Stimulated activated CD4-positive, alpha-beta T cell treated with anti-CD3 and anti-CD28 coated beads, TNF-alpha, amount 100 ng/mL, for 48 hours (primary cell): ENCODE data around the gene FBRSL1.

ENCODE experiments used
- DNase-seq, 3 donors: peaks; one replicate each; pipeline ENCODE4 v3.0.0-alpha.2; 2020; ENCODE audit warnings: low read depth in 3 of 3

The FBRSL1 gene

DNA sequence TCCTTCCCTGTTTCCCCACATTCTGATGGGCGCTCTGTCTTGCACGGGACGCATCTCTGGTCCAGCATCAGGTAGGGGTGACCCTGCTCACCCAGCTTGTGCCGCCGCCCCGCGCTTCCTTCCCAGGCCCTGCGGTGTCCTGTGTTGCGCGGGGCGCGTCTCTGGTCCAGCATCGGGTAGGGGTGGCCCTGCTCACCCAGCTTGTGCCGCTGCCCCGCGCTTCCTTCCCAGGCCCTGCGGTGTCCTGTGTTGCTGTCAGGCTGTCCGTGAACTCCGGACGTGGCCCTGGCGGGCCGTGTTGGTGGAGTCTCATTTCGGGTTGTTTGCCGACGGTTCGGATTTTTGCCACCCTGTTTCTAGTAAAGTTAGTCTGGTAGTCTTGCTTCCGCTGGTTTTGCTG, 6.8 kb downstream of the FBRSL1 start:
- no peak for DNase-seq

DNA sequence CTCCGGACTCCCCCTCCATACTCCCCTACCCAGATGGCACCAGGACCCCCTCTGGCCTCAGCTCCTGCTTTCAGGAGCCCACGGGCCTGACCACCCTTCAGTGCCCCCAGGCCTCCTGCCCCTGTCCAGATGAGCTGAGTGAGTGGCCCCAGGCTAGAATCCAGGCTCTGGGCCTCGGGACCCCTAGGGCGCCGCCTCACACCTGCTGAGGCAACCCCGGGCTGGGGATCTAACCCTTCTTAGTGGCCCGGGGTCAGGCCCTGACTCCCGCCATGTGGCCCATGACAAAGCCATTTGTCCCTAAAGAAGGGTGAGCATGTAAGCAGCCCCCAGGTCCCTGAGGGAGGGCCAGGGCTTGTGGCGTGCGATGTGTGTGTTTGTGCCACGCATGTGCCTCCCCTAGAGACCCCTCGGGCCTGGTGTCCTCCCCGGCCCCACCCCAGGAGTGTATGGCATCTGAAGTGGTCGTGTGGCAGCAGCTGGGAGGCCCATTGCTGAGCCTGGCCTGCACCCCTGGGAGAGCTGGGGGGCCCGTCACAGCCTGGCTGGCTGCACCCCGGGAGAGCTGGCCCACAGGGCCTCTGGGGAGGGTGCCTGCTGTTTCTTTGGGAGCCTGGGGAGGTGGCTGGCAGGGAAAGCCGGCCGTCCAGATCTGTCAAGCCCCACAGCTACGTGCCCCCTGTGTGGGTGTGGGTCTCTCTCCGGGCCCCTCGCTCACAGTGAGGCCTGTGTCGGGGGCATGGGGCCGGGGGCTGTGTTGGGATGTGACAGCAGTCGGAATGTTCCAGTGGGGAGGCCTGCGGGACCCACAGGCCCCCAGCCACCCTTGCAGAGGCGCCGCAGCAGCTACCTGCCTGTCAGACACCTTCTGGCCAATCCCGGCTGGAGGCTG, 7.8 kb downstream of the FBRSL1 start:
- no peak for DNase-seq

DNA sequence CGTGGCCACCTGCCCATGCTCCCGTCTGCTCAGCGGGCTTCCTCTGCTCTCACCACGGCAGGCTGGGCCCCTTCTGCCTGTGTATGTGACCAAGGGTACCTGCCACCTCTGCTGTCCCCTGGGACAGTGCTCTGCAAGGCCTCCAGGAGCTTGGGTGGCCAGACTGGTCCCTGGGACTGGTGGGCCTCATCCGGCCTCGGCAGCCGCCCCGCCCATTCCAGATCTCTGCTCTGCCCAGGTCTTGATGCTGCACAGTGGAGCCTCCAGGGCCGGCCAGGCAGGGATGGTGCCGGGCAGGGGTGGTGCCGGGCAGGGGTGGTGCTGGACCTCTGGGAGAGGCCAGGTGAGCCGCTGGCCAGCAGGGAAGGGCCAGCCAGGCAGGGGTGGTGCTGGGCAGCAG, 9.0 kb downstream of the FBRSL1 start:
- no peak for DNase-seq

DNA sequence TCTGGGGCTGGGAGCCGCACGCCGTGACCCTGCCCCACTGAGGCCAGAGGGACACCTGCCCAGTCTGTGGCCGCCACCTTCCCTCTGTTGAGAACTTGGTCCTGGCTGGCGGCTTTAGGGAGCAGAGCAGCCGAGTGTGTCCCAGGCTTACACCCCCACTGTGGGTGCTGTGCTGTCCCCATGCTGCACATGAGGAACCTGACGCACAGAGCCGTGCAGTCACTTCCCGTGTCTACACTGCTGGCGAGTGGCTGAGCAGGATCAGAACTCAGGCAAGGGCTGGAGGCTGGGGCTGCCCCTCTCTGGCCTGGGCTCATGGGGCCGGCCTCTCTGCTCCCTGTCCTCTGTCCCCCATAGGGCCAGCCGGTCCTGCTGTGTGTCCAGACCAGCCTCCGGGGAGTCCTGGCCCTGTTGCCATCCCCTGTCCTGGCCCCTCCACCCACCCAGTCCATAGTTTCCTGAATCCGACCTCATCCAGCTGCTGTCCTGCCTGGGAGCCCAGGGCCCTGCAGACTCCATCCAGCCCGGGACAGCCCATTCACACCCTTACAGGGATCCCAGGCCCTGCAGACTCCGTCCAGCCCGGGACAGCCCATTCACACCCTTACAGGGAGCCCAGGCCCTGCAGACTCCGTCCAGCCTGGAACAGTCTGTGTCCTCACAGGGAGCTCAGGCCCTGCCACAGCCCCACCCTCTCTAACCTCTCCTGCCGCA, 10.3 kb downstream of the FBRSL1 start:
- DNase-seq, result no peak

DNA sequence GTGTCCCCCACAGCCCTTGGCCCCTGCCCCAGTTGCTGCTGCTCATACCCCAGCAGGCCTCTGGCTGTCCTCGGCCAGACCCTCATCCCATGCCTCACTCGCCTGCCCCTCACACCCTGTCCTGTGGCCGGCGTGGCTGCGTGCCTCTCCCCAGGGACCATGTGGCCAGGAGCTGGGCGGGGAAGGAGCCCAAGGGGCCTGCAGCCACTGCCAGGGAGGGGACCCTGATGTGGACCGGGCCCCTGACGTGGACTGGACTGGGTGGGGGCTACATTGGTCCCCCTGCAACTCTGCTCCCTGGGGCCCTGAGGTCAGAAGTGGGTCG, 10.9 kb downstream of the FBRSL1 start:
- DNase-seq, result no peak

DNA sequence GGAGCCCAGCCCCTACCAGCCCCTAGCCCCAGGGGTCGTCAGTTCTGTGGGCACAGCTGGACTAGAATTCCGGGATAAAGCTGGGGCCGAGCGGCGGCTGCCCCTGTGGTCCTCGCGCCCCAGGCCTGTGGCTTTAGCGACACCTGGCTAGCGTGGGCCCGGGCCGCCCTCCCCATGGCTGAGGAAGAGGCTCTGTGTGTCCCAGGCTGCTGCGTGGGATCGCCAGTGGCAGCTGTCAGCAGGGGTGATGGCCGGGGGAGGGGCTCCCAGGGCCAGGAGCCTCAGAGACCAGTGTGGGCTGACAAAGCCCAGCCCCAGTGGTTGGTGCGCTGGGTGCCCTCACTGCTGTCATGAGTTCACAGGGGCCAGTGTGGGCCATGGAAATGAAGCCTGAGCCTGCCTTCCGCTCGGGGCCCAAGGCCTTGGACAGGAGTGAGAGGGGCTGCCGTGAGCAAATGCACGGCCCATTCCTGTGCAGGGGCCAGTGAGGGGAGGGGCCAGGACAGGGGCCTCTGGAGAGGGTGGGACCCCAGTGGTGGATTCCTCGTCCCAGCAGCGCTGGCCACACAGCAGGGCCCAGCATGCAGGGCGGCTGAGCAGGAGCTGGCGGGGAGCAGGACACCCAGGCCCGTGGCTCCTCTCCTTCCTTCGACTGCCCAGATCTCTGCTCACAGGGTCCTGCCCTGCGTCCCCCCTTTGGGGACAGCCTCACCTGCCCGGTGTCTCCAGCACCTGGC, 11.4 kb downstream of the FBRSL1 start:
- no peak for DNase-seq

DNA sequence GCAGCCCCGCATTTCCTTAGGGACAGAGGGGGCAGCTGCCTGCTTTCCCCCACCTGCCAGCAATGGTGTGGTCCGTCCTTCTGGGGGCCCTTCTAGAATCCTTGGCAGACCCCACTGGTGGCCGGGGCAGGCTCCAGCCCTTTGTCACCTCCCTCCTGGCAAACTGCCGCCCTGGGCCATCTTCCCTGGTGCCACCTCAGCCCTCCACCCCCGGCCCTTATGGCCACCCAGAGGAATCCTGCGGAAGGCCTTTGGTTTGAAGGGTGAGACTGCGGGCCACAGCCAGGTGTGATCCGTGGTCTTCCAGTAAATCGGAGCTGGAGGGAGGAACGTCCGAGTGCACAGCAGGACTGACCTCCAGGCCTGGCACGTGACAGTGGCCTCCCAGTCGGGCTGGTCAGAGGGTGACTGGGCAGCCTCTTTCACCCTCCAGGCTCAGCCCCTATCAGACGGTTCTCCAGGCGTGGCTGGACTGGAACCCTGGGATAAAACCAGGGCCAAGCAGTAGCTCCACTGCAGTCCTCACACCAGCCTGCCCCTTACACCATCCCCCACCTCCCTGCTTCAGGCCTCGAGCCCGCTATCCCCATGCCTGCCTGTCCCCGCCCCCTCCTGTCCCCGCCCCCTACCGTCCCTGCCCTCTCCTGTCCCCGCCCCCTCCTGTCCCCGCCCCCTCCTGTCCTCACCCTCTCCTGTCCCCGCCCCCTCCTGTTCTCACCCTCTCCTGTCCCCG, 12.4 kb downstream of the FBRSL1 start:
- DNase-seq, result no peak

DNA sequence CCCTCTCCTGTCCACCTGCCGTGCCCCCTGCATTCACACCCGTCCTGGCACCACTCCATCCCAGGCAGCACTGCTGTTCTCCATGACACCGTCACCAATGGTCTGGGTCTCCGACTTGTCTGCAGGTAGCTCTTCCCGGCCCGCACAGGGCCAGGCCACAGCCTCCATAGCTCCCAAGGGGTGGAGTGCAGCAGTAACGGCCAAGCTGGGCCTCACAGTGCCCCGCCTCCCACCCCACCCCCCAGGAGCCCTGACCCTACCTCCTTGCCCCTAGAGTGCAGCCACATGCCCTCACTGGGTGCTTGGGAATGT, 12.9 kb downstream of the FBRSL1 start:
- no peak for DNase-seq

DNA sequence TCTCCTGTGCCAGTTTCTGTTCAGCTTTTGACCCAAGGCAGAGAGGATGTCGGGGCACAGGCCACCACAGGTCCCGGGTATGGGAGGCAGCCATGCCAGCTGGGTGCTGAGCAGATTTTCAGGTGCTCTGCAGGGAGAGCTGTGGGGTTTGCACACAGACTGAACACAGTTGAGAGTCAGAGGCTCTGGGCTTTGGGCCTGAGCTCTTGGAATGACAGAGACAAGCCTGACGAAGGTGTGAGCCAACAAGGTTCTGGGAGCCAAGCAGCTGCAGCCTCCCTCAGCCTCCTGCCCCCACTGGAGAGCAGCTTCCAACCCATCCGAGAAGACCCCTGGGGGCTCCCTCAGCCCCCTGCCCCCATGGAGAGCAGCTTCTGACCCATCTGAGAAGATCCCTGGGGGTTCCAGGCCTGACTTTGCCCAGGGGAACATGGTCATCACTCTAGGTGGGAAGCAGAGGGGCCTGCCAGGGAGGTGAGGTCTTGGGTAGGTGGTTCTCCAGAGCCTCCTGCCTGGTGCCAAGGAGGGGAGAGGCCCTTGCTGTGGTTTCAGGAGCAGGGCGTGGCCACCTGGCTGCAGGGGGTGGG, 13.8 kb downstream of the FBRSL1 start:
- no peak for DNase-seq

DNA sequence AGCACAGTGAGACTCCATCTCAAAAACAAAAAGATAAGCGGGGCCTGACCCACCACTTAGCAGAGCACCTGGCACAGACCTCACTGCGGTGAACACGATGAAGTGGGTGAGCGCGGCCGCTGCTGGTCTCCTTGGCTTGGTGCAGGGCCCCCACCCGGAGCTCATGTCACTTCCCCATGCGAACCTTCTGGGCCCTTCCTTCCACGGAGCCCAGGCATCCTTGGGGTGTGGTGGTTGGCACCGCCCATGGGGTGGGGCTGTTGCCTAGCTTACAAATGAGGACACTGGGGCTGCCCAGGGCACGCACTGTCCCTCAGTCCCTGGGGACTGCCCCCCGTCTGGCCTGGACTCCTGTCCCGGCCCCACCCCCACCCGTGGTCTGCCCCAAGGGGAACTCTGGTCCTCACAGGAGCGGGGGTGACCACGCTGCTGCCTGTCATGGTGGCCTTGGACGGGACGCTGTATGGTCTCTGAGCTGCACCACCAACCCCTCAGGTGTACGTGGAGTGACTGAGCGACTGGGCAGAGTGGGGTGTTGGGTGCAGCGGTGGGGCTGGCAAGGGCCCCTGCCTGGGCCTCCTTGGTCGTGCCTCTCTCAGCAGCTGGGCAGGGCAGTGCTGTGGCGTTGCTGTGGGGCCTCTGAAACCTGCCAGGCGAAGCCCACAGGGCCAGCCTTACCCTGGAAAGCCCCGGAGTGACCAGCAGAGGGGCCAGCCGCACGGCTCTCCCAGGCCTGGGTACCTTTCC, 15.3 kb downstream of the FBRSL1 start:
- DNase-seq, result no peak

DNA sequence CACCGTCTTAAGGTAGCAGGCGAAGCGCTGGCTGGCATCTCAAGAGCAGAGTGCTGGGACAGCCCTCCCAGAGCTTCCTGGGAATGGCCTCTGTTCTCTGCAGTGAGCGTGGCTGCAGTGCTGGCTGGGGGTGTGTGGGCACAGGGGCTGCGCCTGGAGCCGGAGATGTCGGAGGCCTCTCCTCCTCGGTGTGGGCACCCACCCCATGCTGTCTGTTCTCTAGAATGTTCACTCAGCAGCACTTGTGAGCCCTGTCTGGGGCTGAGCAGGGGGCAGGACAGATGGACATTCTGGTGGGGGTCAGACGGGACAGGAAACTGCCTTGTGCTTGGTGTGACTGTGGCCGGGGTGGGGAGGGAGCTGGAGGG, 15.9 kb downstream of the FBRSL1 start:
- no peak for DNase-seq

DNA sequence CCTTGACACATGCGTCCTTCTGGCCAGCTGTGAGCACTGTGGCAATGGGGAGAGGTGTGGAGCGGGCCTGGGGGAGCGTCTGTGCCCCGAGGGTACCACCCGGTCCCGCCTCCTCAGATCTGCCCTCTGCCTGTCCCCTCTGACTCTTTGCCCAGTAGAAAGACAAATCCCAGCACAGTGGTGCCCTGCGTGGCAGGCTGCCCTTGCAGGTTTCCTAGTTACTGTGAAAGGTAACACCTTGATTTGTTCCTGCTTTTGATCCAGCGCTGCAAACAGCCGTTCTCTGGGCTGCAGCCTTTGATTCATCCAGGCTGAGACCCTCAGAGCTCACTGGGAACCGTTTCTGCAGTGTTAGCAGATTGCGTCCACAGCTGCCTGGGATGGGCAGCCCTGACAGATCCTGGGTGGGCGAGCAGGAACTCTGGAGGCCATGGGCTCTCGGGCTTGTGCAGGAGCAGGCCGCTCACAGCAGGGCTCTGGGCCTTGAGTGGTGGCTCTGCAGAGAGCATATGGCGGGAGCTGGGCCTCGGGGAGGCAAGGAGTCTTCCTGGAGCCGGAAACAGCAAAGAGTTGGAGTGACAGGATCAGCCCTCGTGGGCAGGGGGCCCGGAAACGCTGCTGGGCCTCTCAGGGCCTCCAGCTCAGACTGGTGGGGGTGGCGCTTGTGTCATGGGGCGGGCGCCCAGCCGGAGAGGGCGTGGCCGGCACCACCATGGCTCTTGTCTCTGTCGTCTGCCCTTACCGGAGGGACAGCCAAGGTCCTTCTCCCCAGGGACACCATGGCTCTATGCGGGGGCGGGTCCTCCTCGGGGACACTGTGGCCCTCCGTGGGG, 16.6 kb downstream of the FBRSL1 start:
- DNase-seq, result peak; percentile 41 to 58 (median 52)

DNA sequence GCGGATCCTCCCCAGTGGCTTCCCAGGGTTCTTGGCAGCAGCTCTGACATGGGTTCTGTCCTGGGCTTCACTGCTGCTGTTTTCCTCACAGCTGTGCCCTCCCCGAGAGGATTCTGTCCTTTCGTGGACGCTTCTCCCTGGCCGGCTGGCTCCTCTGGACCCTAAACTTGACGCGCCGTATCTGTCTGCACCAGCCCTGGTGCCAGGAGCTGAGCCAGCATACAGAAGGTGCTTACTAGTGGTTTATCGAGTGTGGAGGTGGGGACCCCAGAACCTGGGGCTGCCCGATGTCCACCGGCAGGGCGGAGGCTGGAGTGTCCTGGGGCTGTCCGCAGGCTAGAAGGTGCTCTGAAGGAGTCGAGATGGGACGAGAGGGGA, 17.2 kb downstream of the FBRSL1 start:
- DNase-seq, result no peak

DNA sequence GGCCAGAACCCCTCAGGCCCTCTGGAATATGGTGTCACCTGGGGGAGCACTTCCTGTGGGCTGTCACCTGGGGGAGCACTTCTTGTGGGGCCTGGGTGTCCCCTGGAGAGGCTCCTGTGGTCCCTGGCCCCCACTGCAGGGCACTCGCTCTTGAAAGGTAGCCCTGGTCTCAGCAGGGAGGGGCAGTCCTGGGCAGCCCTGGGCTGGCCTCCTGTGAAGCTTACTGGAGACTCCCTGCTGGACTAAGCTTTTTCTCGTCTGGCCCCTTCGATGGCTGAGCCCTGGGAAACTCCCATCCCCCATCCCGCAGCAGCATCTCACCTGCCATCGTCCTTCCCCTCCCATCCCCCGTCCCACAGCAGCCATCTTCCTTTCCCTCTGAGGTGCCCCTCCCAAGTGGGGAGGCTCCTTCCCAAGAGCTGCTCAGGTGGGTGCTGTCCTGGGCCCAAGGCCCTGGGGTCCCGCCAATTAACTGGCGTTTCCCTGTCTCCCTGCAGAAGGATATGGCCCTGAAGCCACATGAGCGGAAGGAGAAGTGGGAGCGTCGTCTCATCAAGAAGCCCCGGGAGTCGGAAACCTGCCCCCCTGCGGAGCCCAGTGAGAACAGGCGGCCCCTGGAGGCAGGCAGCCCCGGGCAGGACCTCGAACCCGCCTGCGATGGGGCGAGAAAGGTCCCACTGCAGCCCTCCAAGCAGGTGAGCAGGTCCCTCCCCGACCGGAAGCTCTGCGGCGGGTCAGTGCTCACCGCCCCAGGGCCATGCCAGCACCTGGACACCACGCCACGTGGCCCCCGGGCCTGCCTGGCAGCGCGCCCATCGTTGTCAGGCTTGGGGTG, 17.9 kb downstream of the FBRSL1 start:
- no peak for DNase-seq

DNA sequence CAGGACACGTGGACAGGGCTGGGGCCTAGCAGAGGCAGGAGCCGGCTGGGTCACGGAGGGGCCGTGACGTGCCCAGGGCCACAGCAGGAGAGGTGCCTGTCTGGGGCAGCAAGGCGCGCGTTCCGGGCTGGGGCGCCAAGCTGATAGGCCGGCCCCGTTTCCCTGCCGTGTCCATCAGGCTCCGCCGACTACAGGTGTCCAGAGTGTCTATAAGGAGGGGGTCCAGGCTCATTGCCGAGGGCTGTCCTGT, 18.5 kb downstream of the FBRSL1 start:
- no peak for DNase-seq

DNA sequence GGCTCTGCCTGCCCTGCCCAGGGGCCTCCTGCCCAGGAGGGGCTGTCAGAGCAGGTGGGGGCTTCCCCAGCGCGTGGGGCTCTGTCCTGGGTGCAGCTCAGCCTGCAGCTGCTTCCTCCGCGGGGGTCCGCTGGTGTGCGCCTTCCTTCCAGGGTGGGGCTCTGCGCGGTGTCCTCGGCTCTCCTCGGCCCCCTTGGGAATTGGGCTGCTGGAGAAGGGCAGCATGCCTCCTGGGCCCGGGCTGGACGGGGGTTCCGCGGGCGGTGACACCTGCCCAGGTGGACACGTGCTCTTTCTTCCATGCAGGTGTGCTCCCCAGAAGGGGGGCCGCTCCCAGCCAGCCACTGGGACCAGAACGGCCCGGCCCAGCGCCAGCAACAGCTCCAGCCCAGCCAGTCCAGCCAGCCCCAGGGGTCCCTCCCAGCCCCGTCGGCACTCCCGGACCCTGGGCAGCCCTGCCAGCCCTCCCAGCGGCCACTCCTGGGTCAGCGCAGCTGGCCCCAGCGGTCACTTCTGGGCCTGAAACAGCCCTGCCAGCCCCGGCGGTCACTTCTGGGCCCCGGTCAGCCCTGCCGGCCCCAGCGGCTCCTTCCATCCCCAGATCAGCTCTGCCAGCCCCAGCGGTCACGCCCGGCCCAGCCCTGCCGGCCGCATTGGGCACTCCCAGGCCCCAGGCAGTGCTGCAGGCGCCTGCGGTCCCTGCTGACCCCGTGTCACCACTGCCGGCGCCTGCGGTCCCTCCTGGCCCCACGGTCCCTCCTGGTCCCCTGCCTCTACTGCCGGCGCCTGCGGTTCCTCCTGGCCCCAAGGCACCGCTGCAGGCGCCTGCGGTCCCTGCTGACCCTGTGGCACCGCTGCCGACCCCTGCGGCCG, 19.1 kb downstream of the FBRSL1 start:
- no peak for DNase-seq

DNA sequence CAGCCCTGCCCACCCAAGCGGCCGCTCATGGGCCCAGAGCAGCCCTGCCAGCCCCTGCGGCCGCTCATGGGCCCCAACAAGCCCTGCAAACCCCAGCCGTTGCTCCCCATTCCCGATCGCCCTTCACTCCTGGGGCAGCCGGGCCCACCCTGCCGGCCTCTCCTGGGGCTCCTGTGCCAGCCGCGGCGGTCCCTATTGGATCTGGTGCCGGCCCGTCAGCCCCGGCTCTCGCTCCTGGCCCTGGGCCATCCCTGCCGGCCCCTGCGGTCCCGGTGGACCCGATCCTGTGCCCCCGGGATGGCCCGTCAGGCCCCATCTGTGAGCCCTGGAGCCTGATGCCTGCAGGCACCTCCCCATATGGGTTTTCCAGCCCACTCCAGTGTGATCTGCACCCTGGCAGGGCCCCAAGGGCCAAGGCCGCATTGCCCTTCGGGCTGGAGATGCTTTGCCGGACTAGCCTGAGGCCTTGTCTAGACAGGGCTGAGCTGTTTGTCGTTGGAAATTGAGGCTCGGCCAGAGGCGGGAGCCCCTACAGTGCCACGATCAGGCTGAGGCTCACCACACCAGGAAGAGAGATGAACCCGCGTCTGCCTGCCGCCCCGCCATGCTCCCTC, 20.3 kb downstream of the FBRSL1 start:
- no peak for DNase-seq

DNA sequence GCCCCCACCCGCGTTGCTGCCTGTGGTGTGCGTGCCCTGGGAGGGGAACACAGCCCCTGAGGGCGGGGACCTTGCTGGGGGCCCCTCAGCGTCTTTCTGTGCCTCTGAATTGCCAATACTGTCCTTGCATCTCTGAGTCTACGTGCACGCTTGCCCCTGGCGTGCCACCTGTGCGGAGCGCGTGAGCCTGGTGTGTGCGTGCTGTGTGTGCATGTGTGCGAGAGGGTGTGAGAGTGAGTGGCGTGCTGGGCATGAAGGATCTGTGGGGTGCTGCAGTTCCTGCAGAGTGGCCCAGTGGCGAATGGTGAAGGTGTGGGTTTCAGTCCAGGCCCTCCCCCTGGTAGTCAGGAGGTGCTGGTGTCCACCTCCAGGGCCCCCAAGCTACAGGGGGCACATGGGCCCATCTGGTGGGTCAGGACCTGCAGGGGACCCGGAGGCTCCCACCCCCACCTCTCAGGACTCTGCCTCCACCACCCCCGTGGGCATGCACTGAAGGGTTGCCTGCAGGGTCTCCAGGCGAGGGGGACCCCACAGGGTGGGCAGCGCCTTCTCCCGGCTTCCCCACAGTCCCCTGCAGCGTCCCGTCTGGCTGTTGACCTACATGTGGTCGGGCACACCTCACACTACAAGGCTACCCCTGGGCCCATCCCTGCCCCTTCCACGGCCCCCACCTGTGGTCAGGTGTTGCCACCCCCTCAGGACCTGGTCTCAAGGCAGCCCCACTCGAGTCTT, 21.0 kb downstream of the FBRSL1 start:
- no peak for DNase-seq
